Fibroblast of lung (primary cell): ENCODE results near the gene GSE1. TPM values are rescaled to one million over a fixed set of nuclear protein-coding genes. Genes with fewer than 3 reads are reported as not detected.

ENCODE experiments used
- DNase-seq, 2 donors: peaks; one replicate each; pipeline versions ENCODE4 v3.0.0 to v3.0.0-alpha.2; 2010; ENCODE audit warnings: low read depth in 2 of 2
- H2AFZ ChIP-seq: 2 replicates; pipeline ENCODE4 v1.5.1; 2012; ENCODE audit warnings: low read length, control low read depth, inconsistent platforms
- H3K27ac ChIP-seq: 2 replicates; pipeline ENCODE4 v1.5.1; 2011; ENCODE audit warnings: low read length, control low read depth; ENCODE audit not compliant: insufficient read depth
- H3K27me3 ChIP-seq: 2 replicates; pipeline ENCODE4 v1.5.1; 2011; ENCODE audit warnings: mild to moderate bottlenecking, low read length; ENCODE audit not compliant: control insufficient read depth, insufficient read depth
- H3K36me3 ChIP-seq: 2 replicates; pipeline ENCODE4 v1.5.1; 2011; ENCODE audit warnings: low read length; ENCODE audit not compliant: control insufficient read depth, insufficient read depth
- H3K4me1 ChIP-seq: 2 replicates; pipeline ENCODE4 v1.5.1; 2011; ENCODE audit warnings: low read length; ENCODE audit not compliant: control insufficient read depth, insufficient read depth; ENCODE audit errors: extremely low read depth
- H3K4me2 ChIP-seq: 2 replicates; pipeline ENCODE4 v1.5.1; 2011; ENCODE audit warnings: low read length, control low read depth; ENCODE audit not compliant: insufficient read depth; ENCODE audit errors: extremely low read depth
- H3K4me3 ChIP-seq, 4 experiments: fragments of 200-600 bp in 1 of 4; sonication (generic) in 1 of 4; replicated peaks in 1 of 4; 2 replicates each; pipeline ENCODE4 v1.5.1; 2011 to 2016; ENCODE audit warnings: low read length in 4 of 4, low read depth in 3 of 4, mild to moderate bottlenecking in 3 of 4, control low read depth in 2 of 4, inconsistent platforms in 1 of 4, mixed read lengths in 1 of 4; ENCODE audit not compliant: insufficient read depth in 1 of 4; ENCODE audit errors: control extremely low read depth in 1 of 4
- H3K79me2 ChIP-seq: 2 replicates; pipeline ENCODE4 v1.5.1; 2012; ENCODE audit warnings: mild to moderate bottlenecking, low read length, inconsistent platforms; ENCODE audit not compliant: control insufficient read depth, insufficient read depth
- H3K9ac ChIP-seq: 2 replicates; pipeline ENCODE4 v1.5.1; 2011; ENCODE audit warnings: mild to moderate bottlenecking, low read length, control low read depth; ENCODE audit not compliant: insufficient read depth
- H3K9me3 ChIP-seq: 2 replicates; pipeline ENCODE4 v1.5.1; 2012; ENCODE audit warnings: low read depth, low read length; ENCODE audit not compliant: control insufficient read depth, insufficient read depth
- H4K20me1 ChIP-seq: 2 replicates; pipeline ENCODE4 v1.5.1; 2011; ENCODE audit warnings: low read length; ENCODE audit not compliant: control insufficient read depth, insufficient read depth; ENCODE audit errors: extremely low read depth
- EZH2 ChIP-seq: IDR thresholded peaks from 2 replicates; pipeline ENCODE4 v1.5.1; 2012; ENCODE audit warnings: low read length, control low read depth, mild to moderate bottlenecking; ENCODE audit errors: missing control alignments
- polyA plus RNA-seq, 2 donors: library from polyadenylated mRNA; depleted of rRNA in 1 of 2; stranded (reverse) in 1 of 2; unstranded in 1 of 2; fragments of >200 nt; gene quantifications; 2 replicates each; pipeline ENCODE4 v1.2.1, GENCODE V29; 2011 to 2012; ENCODE audit warnings: missing spikeins in 1 of 2
- total RNA-seq: library from RNA; depleted of rRNA; stranded (reverse); fragments of >200 nt; gene quantifications from 2 replicates; pipeline ENCODE4 v1.2.1, GENCODE V29; 2014
- TF ChIP-seq, protein P1 (sequence below), 2 donors: IDR thresholded peaks in 1 of 2; conservative IDR thresholded peaks in 1 of 2; 1 replicate in 1 of 2; 2 replicates in 1 of 2; pipeline ENCODE4 v1.5.1; 2011 to 2012; ENCODE audit warnings: low read length in 2 of 2, control low read depth in 1 of 2, inconsistent platforms in 1 of 2, low read depth in 1 of 2, mild to moderate bottlenecking in 1 of 2

Gene GSE1
- total and polyA plus RNA-seq, 2 donors (not counting 1 experiment from before 2014, with no cell fraction given) = 11.0 to 35.7 TPM

GRCh38 chr16:85683363-85683762 is 70.2 kb downstream of the GSE1 start:
- Histone ChIP-seq H3K36me3 (peaks cover 6% of the 10 kb centered on the region), H4K20me1 (no peaks in the 10 kb centered on the region), H2AFZ (no peak overlapping the region), H3K4me2 (no peak overlapping the region), H3K27me3 (no peaks in the 10 kb centered on the region), H3K79me2 (no peaks in the 10 kb centered on the region), H3K4me3 (no peak overlapping the region), H3K9ac (no peak overlapping the region), H3K27ac (no peak overlapping the region), H3K9me3 (no peaks in the 10 kb centered on the region), H3K4me1 (no peaks in the 10 kb centered on the region)
- TF ChIP-seq, protein P1, sequence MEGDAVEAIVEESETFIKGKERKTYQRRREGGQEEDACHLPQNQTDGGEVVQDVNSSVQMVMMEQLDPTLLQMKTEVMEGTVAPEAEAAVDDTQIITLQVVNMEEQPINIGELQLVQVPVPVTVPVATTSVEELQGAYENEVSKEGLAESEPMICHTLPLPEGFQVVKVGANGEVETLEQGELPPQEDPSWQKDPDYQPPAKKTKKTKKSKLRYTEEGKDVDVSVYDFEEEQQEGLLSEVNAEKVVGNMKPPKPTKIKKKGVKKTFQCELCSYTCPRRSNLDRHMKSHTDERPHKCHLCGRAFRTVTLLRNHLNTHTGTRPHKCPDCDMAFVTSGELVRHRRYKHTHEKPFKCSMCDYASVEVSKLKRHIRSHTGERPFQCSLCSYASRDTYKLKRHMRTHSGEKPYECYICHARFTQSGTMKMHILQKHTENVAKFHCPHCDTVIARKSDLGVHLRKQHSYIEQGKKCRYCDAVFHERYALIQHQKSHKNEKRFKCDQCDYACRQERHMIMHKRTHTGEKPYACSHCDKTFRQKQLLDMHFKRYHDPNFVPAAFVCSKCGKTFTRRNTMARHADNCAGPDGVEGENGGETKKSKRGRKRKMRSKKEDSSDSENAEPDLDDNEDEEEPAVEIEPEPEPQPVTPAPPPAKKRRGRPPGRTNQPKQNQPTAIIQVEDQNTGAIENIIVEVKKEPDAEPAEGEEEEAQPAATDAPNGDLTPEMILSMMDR (conservative IDR thresholded peaks at IDR 0.05 in 1 of 2, IDR thresholded peaks at IDR 0.05 in 1 of 2; ENCODE audit: low read depth in 1 of 2, low read length in 2 of 2) = no peak
- no peak for TF ChIP-seq EZH2
- DNase-seq = no peak

GRCh38 chr16:85685251-85685650 is 72.1 kb downstream of the GSE1 start:
- Histone ChIP-seq H3K4me1 (peaks cover 3% of the 10 kb centered on the region), H3K27me3 (peaks cover 2% of the 10 kb centered on the region), H3K79me2 (no peaks in the 10 kb centered on the region), H3K36me3 (peaks cover 4% of the 10 kb centered on the region), H3K27ac (no peak overlapping the region), H3K9ac (no peak overlapping the region), H2AFZ (no peak overlapping the region), H3K4me3 (no peak overlapping the region), H3K4me2 (no peak overlapping the region), H3K9me3 (no peaks in the 10 kb centered on the region), H4K20me1 (no peaks in the 10 kb centered on the region)
- no peak for DNase-seq
- TF ChIP-seq EZH2 = no peak
- TF ChIP-seq, protein P1 (conservative IDR thresholded peaks at IDR 0.05 in 1 of 2, IDR thresholded peaks at IDR 0.05 in 1 of 2; ENCODE audit: low read depth in 1 of 2, low read length in 2 of 2) = no peak

DNA sequence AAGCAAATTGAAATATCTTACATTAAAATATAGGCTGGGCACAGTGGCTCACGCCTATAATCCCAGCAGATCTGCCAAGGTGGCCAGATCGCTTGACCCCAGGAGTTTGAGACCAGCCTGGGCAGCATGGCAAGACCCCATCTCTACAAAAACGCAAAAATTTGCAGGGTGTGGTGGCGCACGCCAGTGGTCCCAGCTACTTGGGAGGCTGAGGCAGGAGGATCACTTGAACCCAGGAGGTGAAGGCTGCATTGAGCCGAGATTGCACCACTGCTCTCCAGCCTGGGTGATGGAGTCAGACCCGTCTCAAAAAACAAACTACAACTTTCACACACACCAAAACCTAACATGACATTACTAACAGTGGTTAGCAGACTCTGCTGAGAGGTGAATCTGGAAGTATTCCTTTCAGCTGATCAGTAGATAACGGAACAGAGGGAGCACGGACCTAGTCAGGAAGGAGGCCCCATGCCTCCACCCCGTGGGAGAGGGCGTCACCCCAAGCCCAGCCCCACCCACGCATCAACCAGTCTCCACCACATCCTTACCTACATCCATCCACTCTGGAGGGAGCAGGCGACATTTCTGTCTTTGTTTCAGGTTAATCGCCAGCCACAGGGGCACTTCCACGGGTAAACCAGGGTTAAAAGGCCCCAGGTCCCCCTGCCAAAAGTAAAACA is 73.9 kb downstream of the GSE1 start:
- no peaks in the 10 kb centered on the region for H4K20me1 ChIP-seq
- TF ChIP-seq, protein P1 (conservative IDR thresholded peaks at IDR 0.05 in 1 of 2, IDR thresholded peaks at IDR 0.05 in 1 of 2; ENCODE audit: low read depth in 1 of 2, low read length in 2 of 2) = no peak
- no peak for TF ChIP-seq EZH2
- no peak for DNase-seq
- no peak overlapping the region for H3K27ac ChIP-seq
- peaks cover 3% of the 10 kb centered on the region for H3K4me1 ChIP-seq
- H2AFZ ChIP-seq = no peak overlapping the region
- H3K36me3 ChIP-seq = no peaks in the 10 kb centered on the region
- H3K79me2 ChIP-seq = no peaks in the 10 kb centered on the region
- no peak overlapping the region for H3K4me3 ChIP-seq
- H3K9ac ChIP-seq = no peak overlapping the region
- H3K4me2 ChIP-seq = no peak overlapping the region
- H3K9me3 ChIP-seq = no peaks in the 10 kb centered on the region
- H3K27me3 ChIP-seq = peaks cover 6% of the 10 kb centered on the region
